Loucy (cell line): ENCODE data around the gene TRANK1.

ENCODE experiments used
- EZH2phosphoT487 ChIP-seq: fragments of 200-600 bp; IDR thresholded peaks from 2 replicates; pipeline ENCODE4 v1.6.1; 2018; ENCODE audit warnings: antibody characterized with exemption, mild to moderate bottlenecking, moderate library complexity, borderline replicate concordance
- TF ChIP-seq, protein P1 (sequence below): fragments of 200-600 bp; sonication (generic); conservative IDR thresholded peaks from 2 replicates; pipeline ENCODE4 v1.5.1; 2014; ENCODE audit warnings: mild to moderate bottlenecking, antibody characterized with exemption, low read length

DNA sequence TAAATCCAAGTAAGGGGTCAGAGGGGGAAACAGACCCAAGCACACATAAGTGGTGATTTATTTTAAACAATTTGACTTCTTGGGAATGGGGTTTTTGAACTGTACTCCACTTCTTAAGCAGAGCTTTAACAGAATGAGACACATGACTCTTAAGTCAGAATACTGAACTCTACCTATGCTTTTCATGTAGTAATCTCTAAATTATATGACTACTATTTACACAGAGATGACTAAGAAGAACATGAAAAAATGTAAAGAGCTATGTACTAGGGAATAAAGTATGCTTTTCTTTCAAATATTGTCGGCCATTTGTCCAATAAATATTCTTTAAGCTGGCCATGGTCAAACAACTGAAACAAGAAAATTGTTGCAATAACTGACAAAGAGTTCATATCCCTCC lies 35.2 kb downstream of the TRANK1 start:
- TF ChIP-seq, protein P1, sequence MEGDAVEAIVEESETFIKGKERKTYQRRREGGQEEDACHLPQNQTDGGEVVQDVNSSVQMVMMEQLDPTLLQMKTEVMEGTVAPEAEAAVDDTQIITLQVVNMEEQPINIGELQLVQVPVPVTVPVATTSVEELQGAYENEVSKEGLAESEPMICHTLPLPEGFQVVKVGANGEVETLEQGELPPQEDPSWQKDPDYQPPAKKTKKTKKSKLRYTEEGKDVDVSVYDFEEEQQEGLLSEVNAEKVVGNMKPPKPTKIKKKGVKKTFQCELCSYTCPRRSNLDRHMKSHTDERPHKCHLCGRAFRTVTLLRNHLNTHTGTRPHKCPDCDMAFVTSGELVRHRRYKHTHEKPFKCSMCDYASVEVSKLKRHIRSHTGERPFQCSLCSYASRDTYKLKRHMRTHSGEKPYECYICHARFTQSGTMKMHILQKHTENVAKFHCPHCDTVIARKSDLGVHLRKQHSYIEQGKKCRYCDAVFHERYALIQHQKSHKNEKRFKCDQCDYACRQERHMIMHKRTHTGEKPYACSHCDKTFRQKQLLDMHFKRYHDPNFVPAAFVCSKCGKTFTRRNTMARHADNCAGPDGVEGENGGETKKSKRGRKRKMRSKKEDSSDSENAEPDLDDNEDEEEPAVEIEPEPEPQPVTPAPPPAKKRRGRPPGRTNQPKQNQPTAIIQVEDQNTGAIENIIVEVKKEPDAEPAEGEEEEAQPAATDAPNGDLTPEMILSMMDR = no peak
- no peak for TF ChIP-seq EZH2phosphoT487
